HepG2 (cell line): ENCODE data around the gene COG1. TPM values are rescaled to one million over a fixed set of nuclear protein-coding genes. Genes with fewer than 3 reads are reported as not detected.

Experiments
- BCL3 ChIP-seq: sonication (generic); formaldehyde crosslinking; IDR thresholded peaks from 2 replicates; pipeline ENCODE4 v1.5.1; 2020; ENCODE audit warnings: mild to moderate bottlenecking, missing genetic modification reagents, moderate library complexity
- DPF2 ChIP-seq: sonication (generic); formaldehyde crosslinking; IDR thresholded peaks from 2 replicates; pipeline ENCODE4 v1.4.0; 2020; ENCODE audit warnings: mild to moderate bottlenecking, low read depth, missing genetic modification reagents, borderline replicate concordance
- GATAD1 ChIP-seq: IDR thresholded peaks from 2 replicates; pipeline ENCODE4 v1.6.1; 2016; ENCODE audit warnings: missing genetic modification reagents, missing compliant biosample characterization
- HOXD1 ChIP-seq: sonication (generic); formaldehyde crosslinking; IDR thresholded peaks from 2 replicates; pipeline ENCODE4 v1.5.0; 2020; ENCODE audit warnings: missing genetic modification reagents
- JDP2 ChIP-seq: sonication (generic); formaldehyde crosslinking; IDR thresholded peaks from 2 replicates; pipeline ENCODE4 v1.8.1; 2022; ENCODE audit warnings: missing genetic modification reagents, borderline replicate concordance
- MAZ ChIP-seq, 2 experiments: sonication (generic) in 1 of 2; formaldehyde crosslinking in 1 of 2; IDR thresholded peaks; 2 replicates each; pipeline versions ENCODE4 v1.5.0 to v1.6.1; 2012 to 2020; ENCODE audit warnings: low read depth in 2 of 2, mild to moderate bottlenecking in 2 of 2, borderline replicate concordance in 1 of 2, improper control_type of control experiment in 1 of 2, low read length in 1 of 2, missing genetic modification reagents in 1 of 2, moderate library complexity in 1 of 2
- PRPF4 ChIP-seq: fragments of 200-400 bp; formaldehyde crosslinking; IDR thresholded peaks from 2 replicates; pipeline ENCODE4 v1.6.1; 2016; ENCODE audit warnings: low read length, low read depth; ENCODE audit not compliant: poor library complexity, severe bottlenecking
- RARA ChIP-seq: IDR thresholded peaks from 2 replicates; pipeline ENCODE4 v1.6.1; 2016; ENCODE audit warnings: missing genetic modification reagents, missing compliant biosample characterization
- SOX5 ChIP-seq: IDR thresholded peaks from 2 replicates; pipeline ENCODE4 v1.6.1; 2016; ENCODE audit warnings: borderline replicate concordance
- THYN1 ChIP-seq: sonication (generic); formaldehyde crosslinking; IDR thresholded peaks from 2 replicates; pipeline ENCODE4 v1.8.1; 2023; ENCODE audit warnings: low read depth, mild to moderate bottlenecking, moderate library complexity, missing genetic modification reagents, borderline replicate concordance
- U2AF1 ChIP-seq: fragments of 200-400 bp; formaldehyde crosslinking; optimal IDR thresholded peaks from 2 replicates; pipeline ENCODE3; 2017; ENCODE audit warnings: mild to moderate bottlenecking, low read depth, low read length
- ZBTB2 ChIP-seq: sonication (generic); formaldehyde crosslinking; IDR thresholded peaks from 2 replicates; pipeline ENCODE4 v1.8.0; 2022; ENCODE audit warnings: low read depth, missing genetic modification reagents
- ZFP41 ChIP-seq: sonication (generic); formaldehyde crosslinking; IDR thresholded peaks from 2 replicates; pipeline ENCODE4 v1.4.0; 2020; ENCODE audit warnings: mild to moderate bottlenecking, missing genetic modification reagents, borderline replicate concordance
- ZFP91 ChIP-seq: sonication (generic); formaldehyde crosslinking; IDR thresholded peaks from 2 replicates; pipeline ENCODE4 v1.9.0; 2022; ENCODE audit warnings: missing genetic modification reagents, mild to moderate bottlenecking, borderline replicate concordance
- ZNF101 ChIP-seq: sonication (generic); formaldehyde crosslinking; IDR thresholded peaks from 2 replicates; pipeline ENCODE4 v1.4.0; 2020; ENCODE audit warnings: mild to moderate bottlenecking, low read depth, missing genetic modification reagents, borderline replicate concordance
- ZNF17 ChIP-seq: sonication (generic); formaldehyde crosslinking; IDR thresholded peaks from 2 replicates; pipeline ENCODE4 v1.5.0; 2020; ENCODE audit warnings: mild to moderate bottlenecking, missing genetic modification reagents
- ZNF18 ChIP-seq: sonication (generic); formaldehyde crosslinking; IDR thresholded peaks from 2 replicates; pipeline ENCODE4 v1.8.0; 2022; ENCODE audit warnings: mild to moderate bottlenecking, missing genetic modification reagents; ENCODE audit not compliant: insufficient replicate concordance
- ZNF558 ChIP-seq: sonication (generic); formaldehyde crosslinking; IDR thresholded peaks from 2 replicates; pipeline ENCODE4 v1.9.0; 2022; ENCODE audit warnings: mild to moderate bottlenecking, missing genetic modification reagents, borderline replicate concordance
- ZNF567 ChIP-seq: sonication (generic); formaldehyde crosslinking; IDR thresholded peaks from 2 replicates; pipeline ENCODE4 v1.8.1; 2023; ENCODE audit warnings: mild to moderate bottlenecking, missing genetic modification reagents, borderline replicate concordance
- ZNF615 ChIP-seq: sonication (generic); formaldehyde crosslinking; IDR thresholded peaks from 2 replicates; pipeline ENCODE4 v1.5.0; 2020; ENCODE audit warnings: mild to moderate bottlenecking, missing genetic modification reagents, borderline replicate concordance
- ZNF775 ChIP-seq: sonication (generic); formaldehyde crosslinking; IDR thresholded peaks from 2 replicates; pipeline ENCODE4 v1.4.0; 2020; ENCODE audit warnings: missing genetic modification reagents, mild to moderate bottlenecking, moderate library complexity, borderline replicate concordance
- polyA plus RNA-seq, 8 experiments: library from polyadenylated mRNA; depleted of rRNA in 3 of 8; stranded (reverse) in 7 of 8; unstranded in 1 of 8; fragments of >200 nt; fragmentation: Illumina TruSeq in 4 of 8; extraction: Trizol in 4 of 8; gene quantifications; 2 replicates each; pipeline versions ENCODE4 v1.2.1 to v1.2.3, GENCODE V29; 2011 to 2016; ENCODE audit warnings: low read depth in 4 of 8, missing spikeins in 1 of 8, mixed read lengths in 1 of 8; ENCODE audit not compliant: insufficient read depth in 1 of 8
- total RNA-seq, 5 experiments: library from RNA; depleted of rRNA; stranded (reverse); fragments of >200 nt; fragmentation: Illumina TruSeq; extraction: Trizol; gene quantifications; 2 replicates each; pipeline ENCODE4 v1.2.3, GENCODE V29; 2016; ENCODE audit warnings: low read depth in 1 of 5

Gene COG1
- total and polyA plus RNA-seq, 2 of the 13 experiments (the other 11 are each of a cell fraction or from before 2014, with no cell fraction given) = 36.6 to 39.7 TPM

- no peak for TF ChIP-seq ZFP41 (CRISPR knock-in tag)
- no peak for TF ChIP-seq MAZ (IDR thresholded peaks at IDR 0.05; ENCODE audit: borderline replicate concordance, low read depth, low read length)
- no peak for TF ChIP-seq MAZ (CRISPR knock-in tag; IDR thresholded peaks at IDR 0.05; ENCODE audit: low read depth)
- TF ChIP-seq RARA (CRISPR knock-in tag) = no peak
- no peak for TF ChIP-seq U2AF1
- TF ChIP-seq ZNF558 = no peak
- no peak for TF ChIP-seq ZNF567 (CRISPR knock-in tag)
- TF ChIP-seq ZNF615 (CRISPR knock-in tag) = no peak
- no peak; the same call in 1 of the 2 replicates for TF ChIP-seq ZBTB2 (CRISPR knock-in tag)
- TF ChIP-seq ZNF101 (CRISPR knock-in tag) = no peak
- TF ChIP-seq SOX5 (CRISPR knock-in tag) = peak; percentile 32; the same call in 1 of the 2 replicates
- no peak for TF ChIP-seq BCL3 (CRISPR knock-in tag)
- no peak for TF ChIP-seq JDP2 (CRISPR knock-in tag)
- TF ChIP-seq ZNF17 (CRISPR knock-in tag) = no peak
- TF ChIP-seq ZFP91 = peak; percentile 66; the same call in 1 of the 2 replicates
- TF ChIP-seq THYN1 (CRISPR knock-in tag) = no peak
- no peak for TF ChIP-seq DPF2 (CRISPR knock-in tag)
- no peak for TF ChIP-seq ZNF18 (CRISPR knock-in tag)
- peak; percentile 76; the same call in 1 of the 2 replicates for TF ChIP-seq GATAD1 (CRISPR knock-in tag)
- no peak for TF ChIP-seq HOXD1
- TF ChIP-seq ZNF775 (CRISPR knock-in tag) = no peak
- TF ChIP-seq PRPF4 = no peak
These were observed 3.3 kb upstream of the COG1 start (continued) for GRCh38 chr17:73189417-73190099.
